Hepatocyte (in vitro differentiated cells): ENCODE data around the gene EPPIN. TPM values are rescaled to one million over a fixed set of nuclear protein-coding genes. Genes with fewer than 3 reads are reported as not detected.

ENCODE experiments used
- DNase-seq: peaks from one replicate; pipeline ENCODE4 v3.0.0-alpha.2; 2016; ENCODE audit warnings: low spot score
- H2AFZ ChIP-seq: fragments of 200-600 bp; sonication (generic); 2 replicates; pipeline ENCODE4 v1.6.0; 2016; ENCODE audit warnings: antibody characterized with exemption, mild to moderate bottlenecking
- H3K27ac ChIP-seq: fragments of 200-600 bp; sonication (generic); 2 replicates; pipeline ENCODE4 v1.5.1; 2016; ENCODE audit warnings: mild to moderate bottlenecking
- H3K27me3 ChIP-seq: fragments of 200-600 bp; sonication (generic); 2 replicates; pipeline ENCODE4 v1.6.1; 2016
- H3K36me3 ChIP-seq: fragments of 200-600 bp; sonication (generic); replicated peaks from 2 replicates; pipeline ENCODE4 v1.5.1; 2016; ENCODE audit warnings: low read depth; ENCODE audit not compliant: insufficient read depth
- H3K4me1 ChIP-seq: fragments of 200-600 bp; sonication (generic); 2 replicates; pipeline ENCODE4 v1.5.1; 2016; ENCODE audit warnings: mild to moderate bottlenecking, moderate library complexity; ENCODE audit not compliant: insufficient read depth
- H3K4me2 ChIP-seq: fragments of 200-600 bp; sonication (generic); 2 replicates; pipeline ENCODE4 v1.6.0; 2016
- H3K4me3 ChIP-seq: fragments of 200-600 bp; sonication (generic); 2 replicates; pipeline ENCODE4 v1.5.1; 2016; ENCODE audit warnings: mild to moderate bottlenecking
- H3K79me2 ChIP-seq: fragments of 200-600 bp; sonication (generic); 2 replicates; pipeline ENCODE4 v1.6.0; 2017; ENCODE audit warnings: mild to moderate bottlenecking
- H3K9me2 ChIP-seq: fragments of 200-600 bp; sonication (generic); replicated peaks from 2 replicates; pipeline ENCODE4 v1.6.0; 2017; ENCODE audit warnings: mild to moderate bottlenecking; ENCODE audit not compliant: insufficient read depth
- H3K9me3 ChIP-seq: fragments of 200-600 bp; sonication (generic); 2 replicates; pipeline ENCODE4 v1.5.1; 2016; ENCODE audit warnings: low read depth, mild to moderate bottlenecking
- H4K20me1 ChIP-seq: fragments of 200-600 bp; sonication (generic); 2 replicates; pipeline ENCODE4 v1.6.0; 2016; ENCODE audit warnings: mild to moderate bottlenecking; ENCODE audit not compliant: insufficient read depth, poor library complexity, severe bottlenecking
- CTCF ChIP-seq: fragments of 200-600 bp; sonication (generic); IDR thresholded peaks from 2 replicates; pipeline ENCODE4 v1.5.1; 2016; ENCODE audit warnings: antibody characterized with exemption, mild to moderate bottlenecking; ENCODE audit not compliant: poor library complexity
- EZH2 ChIP-seq: fragments of 200-600 bp; sonication (generic); IDR thresholded peaks from 2 replicates; pipeline ENCODE4 v1.6.1; 2016; ENCODE audit warnings: antibody characterized with exemption, mild to moderate bottlenecking, borderline replicate concordance
- EZH2phosphoT487 ChIP-seq: fragments of 200-600 bp; sonication (generic); IDR thresholded peaks from one replicate; pipeline ENCODE4 v1.6.1; 2018; ENCODE audit warnings: antibody characterized with exemption, mild to moderate bottlenecking, low read depth, moderate library complexity; ENCODE audit not compliant: unreplicated experiment, severe bottlenecking
- WGBS: methylation state at CpG from one replicate; pipeline ENCODE4 v1.1.6; 2016; ENCODE audit warnings: low lambda C conversion rate; ENCODE audit errors: missing lambda C conversion rate; 5-methylcytosine and 5-hydroxymethylcytosine counted together
- polyA plus RNA-seq: library from polyadenylated mRNA; unstranded; fragments of >200 nt; fragmentation: Nextera tagmentation; extraction: Ambion mirVana; gene quantifications from 2 replicates; pipeline ENCODE4 v1.2.1, GENCODE V29; 2016
- total RNA-seq: library from RNA; depleted of rRNA; stranded (reverse); fragments of >200 nt; gene quantifications from 2 replicates; pipeline ENCODE4 v1.2.3, GENCODE V29; 2014

EPPIN gene
- total and polyA plus RNA-seq, 2 experiments from 2014 or later, result not detected

- H3K79me2 ChIP-seq, result no peaks in the 10 kb centered on the region
- no peaks in the 10 kb centered on the region for H3K27me3 ChIP-seq
- DNase-seq, result peak; percentile 40
- H3K4me1 ChIP-seq, result no peaks in the 10 kb centered on the region
- no peak overlapping the region for H2AFZ ChIP-seq
- H3K4me2 ChIP-seq, result no peak overlapping the region
- no peak overlapping the region for H3K4me3 ChIP-seq
- no peaks in the 10 kb centered on the region for H4K20me1 ChIP-seq
- no peak overlapping the region for H3K27ac ChIP-seq
- H3K9me2 ChIP-seq, result no peaks in the 10 kb centered on the region
- no peaks in the 10 kb centered on the region for H3K36me3 ChIP-seq
- WGBS, result 38% methylated on average over 5 of the region's 5 CpGs
- H3K9me3 ChIP-seq, result no peaks in the 10 kb centered on the region
- no peak for TF ChIP-seq EZH2
- TF ChIP-seq CTCF, result peak; percentile 60
Observed at GRCh38 chr20:45545754-45546453, 1.3 kb downstream of the EPPIN start.

GRCh38 chr20:45545351-45545750 lies 1.9 kb downstream of the EPPIN start:
- H3K9me2 ChIP-seq, result no peaks in the 10 kb centered on the region
- no peaks in the 10 kb centered on the region for H3K36me3 ChIP-seq
- no peak overlapping the region for H2AFZ ChIP-seq

GRCh38 chr20:45539382-45539781 lies 7.8 kb downstream of the EPPIN start, which contains the start of gene WFDC6:
TSS of gene WFDC6 (minus strand) at chr20:45539482. CDS start at chr20:45539407, 75 bp downstream.
- 79% methylated on average over 2 of the region's 2 CpGs for WGBS
- no peak for TF ChIP-seq CTCF
- no peak for TF ChIP-seq EZH2phosphoT487
- no peak for TF ChIP-seq EZH2
- Histone ChIP-seq H3K4me1 (no peaks in the 10 kb centered on the region), H3K27me3 (peaks cover 17% of the 10 kb centered on the region), H3K79me2 (no peaks in the 10 kb centered on the region), H3K4me3 (no peak within 1 kb of the TSS), H3K9me2 (no peaks in the 10 kb centered on the region), H4K20me1 (no peaks in the 10 kb centered on the region), H3K27ac (no peak within 1 kb of the TSS), H3K9me3 (no peaks in the 10 kb centered on the region), H3K4me2 (no peak within 1 kb of the TSS), H2AFZ (no peak within 1 kb of the TSS), H3K36me3 (no peaks in the 10 kb centered on the region)
- DNase-seq, result no peak

More at GRCh38 chr20:45545351-45545750, 1.9 kb downstream of the EPPIN start:
- WGBS, result 86% methylated on average over 3 of the region's 3 CpGs
- H3K4me1 ChIP-seq, result no peaks in the 10 kb centered on the region
- TF ChIP-seq EZH2 (no peak), EZH2phosphoT487 (no peak)
- H3K9me3 ChIP-seq, result no peaks in the 10 kb centered on the region
- no peak overlapping the region for H3K4me2 ChIP-seq
- no peaks in the 10 kb centered on the region for H3K27me3 ChIP-seq
- no peak for DNase-seq
- no peaks in the 10 kb centered on the region for H3K79me2 ChIP-seq
- no peak overlapping the region for H3K4me3 ChIP-seq
- H3K27ac ChIP-seq, result no peak overlapping the region
- H4K20me1 ChIP-seq, result no peaks in the 10 kb centered on the region

GRCh38 chr20:45538209-45538799 lies 8.9 kb downstream of the EPPIN start:
- Histone ChIP-seq H3K27ac (no peak overlapping the region), H3K4me1 (no peaks in the 10 kb centered on the region), H3K27me3 (peaks cover 17% of the 10 kb centered on the region), H4K20me1 (no peaks in the 10 kb centered on the region), H3K36me3 (no peaks in the 10 kb centered on the region), H2AFZ (no peak overlapping the region), H3K4me3 (no peak overlapping the region), H3K9me2 (no peaks in the 10 kb centered on the region), H3K9me3 (no peaks in the 10 kb centered on the region), H3K79me2 (no peaks in the 10 kb centered on the region), H3K4me2 (no peak overlapping the region)
- no peak for TF ChIP-seq EZH2
- TF ChIP-seq EZH2phosphoT487, result no peak
- TF ChIP-seq CTCF, result no peak
- 62% methylated on average over 7 of the region's 7 CpGs for WGBS
- no peak for DNase-seq
